Measurements from ENCODE around the gene TARBP1.
"Not testable (repeated sequence)": the region's sequence is repeated elsewhere in the genome, so short reads cannot be mapped to it uniquely, and the experiment has no call there.

Gene TARBP1

GRCh38 chr1:234381699-234382555 is 97.1 kb downstream of the TARBP1 start:
- no peak for DNase-seq

- not testable (repeated sequence) for DNase-seq
Measured at GRCh38 chr1:234379591-234380109, 99.3 kb downstream of the TARBP1 start.

GRCh38 chr1:234375672-234376071 is 103.3 kb downstream of the TARBP1 start:
- DNase-seq: no peak

- DNase-seq: no peak
Measured at GRCh38 chr1:234373959-234374254, 105.1 kb downstream of the TARBP1 start.

GRCh38 chr1:234373064-234373958 is 105.7 kb downstream of the TARBP1 start, which contains the start of gene COA6:
Gene COA6, plus strand, starts transcription at chr1:234373456. Its CDS starts 11 bp downstream, at chr1:234373467.
- DNase-seq: peak; percentile 83

GRCh38 chr1:234372011-234372757 is 106.8 kb downstream of the TARBP1 start:
- DNase-seq: no peak

- no peak for DNase-seq
Measured at GRCh38 chr1:234371414-234371813, 107.6 kb downstream of the TARBP1 start.

GRCh38 chr1:234369784-234370183 is 109.2 kb downstream of the TARBP1 start:
- DNase-seq: no peak

GRCh38 chr1:234369033-234369430 is 109.9 kb downstream of the TARBP1 start:
- DNase-seq: no peak

- DNase-seq: no peak
Measured at GRCh38 chr1:234368320-234369032, 110.5 kb downstream of the TARBP1 start.

- no peak for DNase-seq
Measured at GRCh38 chr1:234362558-234362957, 116.4 kb downstream of the TARBP1 start.

- DNase-seq: no peak
Measured at GRCh38 chr1:234361102-234361603, 117.8 kb downstream of the TARBP1 start.

GRCh38 chr1:234357831-234358230 is 121.1 kb downstream of the TARBP1 start:
- DNase-seq: no peak

- peak; percentile 38 for DNase-seq
Measured at GRCh38 chr1:234356615-234357269, 122.2 kb downstream of the TARBP1 start.

- no peak for DNase-seq
Measured at GRCh38 chr1:234355782-234356510, 123.0 kb downstream of the TARBP1 start.

- no peak for DNase-seq
Measured at GRCh38 chr1:234348964-234349363, 130.0 kb downstream of the TARBP1 start.

GRCh38 chr1:234345237-234345636 is 133.7 kb downstream of the TARBP1 start:
- no peak for DNase-seq

GRCh38 chr1:234342774-234343173 is 136.2 kb downstream of the TARBP1 start:
- no peak for DNase-seq

Measured in activated CD4-positive, alpha-beta T cell treated with anti-CD3 and anti-CD28 coated beads for 1 hour (primary cell).